OCI-LY7 (cell line): ENCODE data around the gene MTHFS. TPM values are rescaled to one million over a fixed set of nuclear protein-coding genes. Genes with fewer than 3 reads are reported as not detected.
"Not testable (repeated sequence)": the region's sequence is repeated elsewhere in the genome, so short reads cannot be mapped to it uniquely, and the experiment has no call there.

Experiments used
- BruUV-seq: library from RNA; stranded (reverse); fragments of 400-500 nt; replicated peaks from 2 replicates; lab custom pipeline; 2021; lab: Mats Ljungman, UMichigan
- CTCF ChIA-PET: fragments of 300-600 bp; sonication (Branson Sonifier 250); formaldehyde crosslinking; loops from one replicate; lab custom pipeline; 2022; ENCODE audit warnings: antibody characterized with exemption; ENCODE audit not compliant: unreplicated experiment; lab: Charles Lee
- POLR2A ChIA-PET: fragments of 300-600 bp; sonication (Branson Sonifier 250); formaldehyde crosslinking; loops from one replicate; lab custom pipeline; 2022; ENCODE audit warnings: antibody characterized with exemption; lab: Charles Lee
- DNase-seq: peaks from one replicate; pipeline ENCODE4 v3.0.0-alpha.2; 2015; ENCODE audit warnings: low spot score
- H2AFZ ChIP-seq: fragments of 200-600 bp; sonication (generic), shearing (Covaris generic); 2 replicates; pipeline ENCODE4 v1.6.1; 2014; ENCODE audit warnings: mild to moderate bottlenecking, antibody characterized with exemption, low read length, moderate library complexity
- H3K27ac ChIP-seq: fragments of 200-600 bp; sonication (generic); 2 replicates; pipeline ENCODE4 v1.5.1; 2014; ENCODE audit warnings: mixed run types, low read depth, mild to moderate bottlenecking, moderate library complexity, low read length, inconsistent platforms; ENCODE audit not compliant: poor library complexity, severe bottlenecking
- H3K36me3 ChIP-seq: fragments of 200-600 bp; sonication (generic); 2 replicates; pipeline ENCODE4 v1.6.1; 2014; ENCODE audit warnings: mild to moderate bottlenecking, antibody characterized with exemption, low read length, moderate library complexity, mixed read lengths; ENCODE audit not compliant: insufficient read depth
- H3K4me1 ChIP-seq: fragments of 200-600 bp; sonication (generic); 2 replicates; pipeline ENCODE4 v1.5.1; 2014; ENCODE audit warnings: mild to moderate bottlenecking, low read length; ENCODE audit not compliant: insufficient read depth, poor library complexity, severe bottlenecking
- H3K4me2 ChIP-seq: fragments of 200-600 bp; sonication (generic); 2 replicates; pipeline ENCODE4 v1.6.1; 2014; ENCODE audit warnings: mild to moderate bottlenecking, low read length
- H3K4me3 ChIP-seq: fragments of 200-600 bp; sonication (generic); 2 replicates; pipeline ENCODE4 v1.5.1; 2014; ENCODE audit warnings: mild to moderate bottlenecking, low read depth, low read length; ENCODE audit not compliant: poor library complexity, severe bottlenecking
- H3K79me2 ChIP-seq: fragments of 200-600 bp; sonication (generic); 2 replicates; pipeline ENCODE4 v1.6.1; 2016; ENCODE audit warnings: low read depth, mild to moderate bottlenecking, low read length, moderate library complexity, mixed read lengths; ENCODE audit not compliant: insufficient read depth
- H3K9me2 ChIP-seq: fragments of 200-600 bp; sonication (generic); 2 replicates; pipeline ENCODE4 v1.6.1; 2016; ENCODE audit warnings: mild to moderate bottlenecking, low read length, mixed read lengths; ENCODE audit not compliant: insufficient read depth
- H3K9me3 ChIP-seq: fragments of 200-600 bp; sonication (generic); 2 replicates; pipeline ENCODE4 v1.6.1; 2014; ENCODE audit warnings: mild to moderate bottlenecking, mixed run types, low read length, mixed read lengths
- H4K20me1 ChIP-seq: fragments of 200-600 bp; sonication (generic); 2 replicates; pipeline ENCODE4 v1.6.1; 2014; ENCODE audit warnings: mild to moderate bottlenecking, antibody characterized with exemption, low read length, moderate library complexity, mixed read lengths; ENCODE audit not compliant: insufficient read depth
- CTCF ChIP-seq: fragments of 200-600 bp; sonication (generic); conservative IDR thresholded peaks from 2 replicates; pipeline ENCODE4 v1.5.1; 2014; ENCODE audit warnings: mild to moderate bottlenecking, antibody characterized with exemption, low read length, moderate library complexity, mixed read lengths
- intact Hi-C: fragments of 100-400 bp; cut with micrococcal nuclease; formaldehyde crosslinking; loops from one replicate; pipeline ENCODE4 v1.10.0; 2022; ENCODE audit not compliant: unreplicated experiment
- total RNA-seq, 2 experiments: library from RNA; depleted of rRNA in 1 of 2; stranded (reverse); fragments of >200 nt in 1 of 2; shearing (Covaris generic) in 1 of 2; gene quantifications; 2 replicates each; pipeline ENCODE4 v1.2.3, GENCODE V29; 2014 to 2022

Gene MTHFS
- total RNA-seq, 2 experiments from 2014 or later: 12.4 to 32.3 TPM

- peak; percentile 22 for DNase-seq
- H3K36me3 ChIP-seq, H3K4me2 ChIP-seq, H3K27ac ChIP-seq, BruUV-seq, H3K4me3 ChIP-seq, intact Hi-C loops, H2AFZ ChIP-seq, H3K9me2 ChIP-seq, POLR2A ChIA-PET, H4K20me1 ChIP-seq, CTCF ChIA-PET, H3K9me3 ChIP-seq, H3K79me2 ChIP-seq: not testable (repeated sequence)
- peaks cover 13% of the 10 kb centered on the region for H3K4me1 ChIP-seq
- TF ChIP-seq CTCF: peak; percentile 48
Measured at GRCh38 chr15:79900818-79901378, 4.1 kb upstream of the MTHFS start.

- no peak for DNase-seq
- ChIA-PET POLR2A (interaction anchor here (1.0 kb wide), 1 partner anchor 14 kb away, joined by 3 read pairs; no protein-coding TSS in a partner anchor), CTCF (no interaction called here)
- no peaks in the 10 kb centered on the region for H3K9me3 ChIP-seq
- TF ChIP-seq CTCF: no peak
- no peaks in the 10 kb centered on the region for H4K20me1 ChIP-seq
- H3K27ac ChIP-seq: no peak overlapping the region
- intact Hi-C loops: no loop called here
- no TSS peak for BruUV-seq
- no peak overlapping the region for H3K4me2 ChIP-seq
- H3K9me2 ChIP-seq: no peaks in the 10 kb centered on the region
- peaks cover under 1% of the 10 kb centered on the region for H3K36me3 ChIP-seq
- H3K4me1 ChIP-seq: peaks cover 19% of the 10 kb centered on the region
- peaks cover 12% of the 10 kb centered on the region; the same call in 1 of the 2 replicates for H3K79me2 ChIP-seq
- H2AFZ ChIP-seq: no peak overlapping the region
- H3K4me3 ChIP-seq: no peak overlapping the region
Measured at GRCh38 chr15:79900087-79900486, 3.3 kb upstream of the MTHFS start.

- H3K27ac ChIP-seq, BruUV-seq: not testable (repeated sequence)
- intact Hi-C loops: loop anchor here (5.0 to 10.0 kb wide), 2 partner anchors 256 to 274 kb away; partner anchors contain the start of gene FAH
Measured at GRCh38 chr15:79898786-79899185, 2.0 kb upstream of the MTHFS start.

More at GRCh38 chr15:79898786-79899185, 2.0 kb upstream of the MTHFS start:
- H3K4me2 ChIP-seq, CTCF ChIA-PET, H2AFZ ChIP-seq, DNase-seq, H3K4me3 ChIP-seq, H4K20me1 ChIP-seq, H3K36me3 ChIP-seq, H3K9me2 ChIP-seq, H3K9me3 ChIP-seq: not testable (repeated sequence)
- Histone ChIP-seq H3K4me1 (peaks cover 19% of the 10 kb centered on the region), H3K79me2 (peaks cover 12% of the 10 kb centered on the region; the same call in 1 of the 2 replicates)
- POLR2A ChIA-PET: interaction anchor here (0.6 kb wide), 1 partner anchor 20 kb away, joined by 4 read pairs; no protein-coding TSS in a partner anchor
